Astrocyte (in vitro differentiated cells and primary cell): ENCODE results near the gene STMN1. TPM values are rescaled to one million over a fixed set of nuclear protein-coding genes. Genes with fewer than 3 reads are reported as not detected.

ENCODE experiments used
- DNase-seq: peaks from one replicate; pipeline ENCODE4 v3.0.0-alpha.2; 2010; ENCODE audit warnings: low read depth
- FAIRE-seq: peaks from 2 replicates; lab custom pipeline; 2011; peaks lifted over from hg19 to GRCh38; lab: Jason Lieb, UNC
- H2AFZ ChIP-seq: 2 replicates; pipeline ENCODE4 v1.6.0; 2012; ENCODE audit warnings: low read depth, low read length, inconsistent platforms
- H3K27ac ChIP-seq: 2 replicates; pipeline ENCODE4 v1.5.1; 2011; ENCODE audit warnings: low read depth, low read length, inconsistent platforms
- H3K27me3 ChIP-seq: 2 replicates; pipeline ENCODE4 v1.6.0; 2011; ENCODE audit warnings: low read length, inconsistent platforms; ENCODE audit not compliant: insufficient read depth
- H3K36me3 ChIP-seq: 2 replicates; pipeline ENCODE4 v1.5.1; 2011; ENCODE audit warnings: low read length, inconsistent platforms; ENCODE audit not compliant: insufficient read depth
- H3K4me1 ChIP-seq: 2 replicates; pipeline ENCODE4 v1.5.1; 2011; ENCODE audit warnings: low read length, inconsistent platforms; ENCODE audit not compliant: insufficient read depth
- H3K4me2 ChIP-seq: 2 replicates; pipeline ENCODE4 v1.6.0; 2012; ENCODE audit warnings: low read length, inconsistent platforms
- H3K4me3 ChIP-seq: 2 replicates; pipeline ENCODE4 v1.5.1; 2011; ENCODE audit warnings: low read depth, mild to moderate bottlenecking, low read length, inconsistent platforms; ENCODE audit not compliant: insufficient read depth
- H3K79me2 ChIP-seq: 2 replicates; pipeline ENCODE4 v1.6.0; 2012; ENCODE audit warnings: mild to moderate bottlenecking, low read length, inconsistent platforms; ENCODE audit not compliant: insufficient read depth
- H3K9ac ChIP-seq: 2 replicates; pipeline ENCODE4 v1.6.0; 2012; ENCODE audit warnings: mild to moderate bottlenecking, low read length, inconsistent platforms
- H3K9me3 ChIP-seq: 2 replicates; pipeline ENCODE4 v1.5.1; 2012; ENCODE audit warnings: low read depth, mild to moderate bottlenecking, low read length, inconsistent platforms; ENCODE audit not compliant: insufficient read depth
- H4K20me1 ChIP-seq: 2 replicates; pipeline ENCODE4 v1.6.0; 2012; ENCODE audit warnings: low read length, inconsistent platforms; ENCODE audit not compliant: insufficient read depth
- H3K27ac Mint-ChIP-seq: one replicate; pipeline ENCODE4 v1.8.0; 2021; ENCODE audit warnings: mild to moderate bottlenecking, mixed read lengths; ENCODE audit not compliant: unreplicated experiment
- H3K27me3 Mint-ChIP-seq: one replicate; pipeline ENCODE4 v1.8.0; 2021; ENCODE audit warnings: low read depth, mixed read lengths; ENCODE audit not compliant: unreplicated experiment
- H3K36me3 Mint-ChIP-seq: one replicate; pipeline ENCODE4 v1.8.0; 2021; ENCODE audit warnings: low read depth, mixed read lengths; ENCODE audit not compliant: unreplicated experiment
- H3K4me1 Mint-ChIP-seq: one replicate; pipeline ENCODE4 v1.8.0; 2021; ENCODE audit warnings: low read depth, mixed read lengths; ENCODE audit not compliant: unreplicated experiment
- H3K4me3 Mint-ChIP-seq: one replicate; pipeline ENCODE4 v1.8.0; 2021; ENCODE audit warnings: mild to moderate bottlenecking, moderate library complexity, mixed read lengths; ENCODE audit not compliant: unreplicated experiment
- H3K9me3 Mint-ChIP-seq: one replicate; pipeline ENCODE4 v1.8.0; 2021; ENCODE audit warnings: mild to moderate bottlenecking, mixed read lengths; ENCODE audit not compliant: unreplicated experiment
- CTCF ChIP-seq: IDR thresholded peaks from 2 replicates; pipeline ENCODE4 v1.5.1; 2011; ENCODE audit warnings: low read depth, mild to moderate bottlenecking, inconsistent platforms, low read length, moderate library complexity; ENCODE audit not compliant: insufficient read depth
- EZH2 ChIP-seq: IDR thresholded peaks from 2 replicates; pipeline ENCODE4 v1.6.1; 2012; ENCODE audit warnings: mild to moderate bottlenecking, low read length, inconsistent platforms; ENCODE audit not compliant: insufficient read depth
- total RNA-seq: library from RNA; stranded (reverse); gene quantifications from 2 replicates; pipeline ENCODE4 v1.2.1, GENCODE V29; 2021

The STMN1 gene
- total RNA-seq, 1 donor from 2014 or later = 173 TPM

- Histone ChIP-seq H3K4me2 (no peak overlapping the region), H3K27me3 (no peaks in the 10 kb centered on the region), H3K9me3 (no peaks in the 10 kb centered on the region), H2AFZ (no peak overlapping the region), H3K4me1 (no peaks in the 10 kb centered on the region), H3K79me2 (no peaks in the 10 kb centered on the region), H3K4me3 (no peak overlapping the region), H3K9ac (no peak overlapping the region), H3K27ac (no peak overlapping the region), H3K36me3 (no peaks in the 10 kb centered on the region), H4K20me1 (no peaks in the 10 kb centered on the region)
- DNase-seq (no peak), FAIRE-seq (no peak)
- H3K4me3 Mint-ChIP-seq = no peak overlapping the region
- no peaks in the 10 kb centered on the region for H3K4me1 Mint-ChIP-seq
- H3K9me3 Mint-ChIP-seq = no peaks in the 10 kb centered on the region
- H3K36me3 Mint-ChIP-seq = peaks cover 2% of the 10 kb centered on the region
- H3K27ac Mint-ChIP-seq = no peak overlapping the region
- no peak for TF ChIP-seq EZH2
- no peak for TF ChIP-seq CTCF
- peaks cover 16% of the 10 kb centered on the region for H3K27me3 Mint-ChIP-seq
Measured at GRCh38 chr1:25881266-25881665, 25.0 kb downstream of the STMN1 start.

GRCh38 chr1:25880518-25880917 lies 25.7 kb downstream of the STMN1 start:
- no peaks in the 10 kb centered on the region for H4K20me1 ChIP-seq
- Mint-ChIP-seq H3K27ac (no peak overlapping the region), H3K9me3 (no peaks in the 10 kb centered on the region), H3K27me3 (peaks cover 16% of the 10 kb centered on the region), H3K4me3 (no peak overlapping the region), H3K36me3 (peaks cover 2% of the 10 kb centered on the region), H3K4me1 (no peaks in the 10 kb centered on the region)
- no peak for TF ChIP-seq CTCF
- no peak for TF ChIP-seq EZH2
- DNase-seq (no peak), FAIRE-seq (no peak)
- H3K79me2 ChIP-seq = no peaks in the 10 kb centered on the region
- H3K4me2 ChIP-seq = no peak overlapping the region
- H3K9ac ChIP-seq = no peak overlapping the region
- H3K4me3 ChIP-seq = no peak overlapping the region
- H3K4me1 ChIP-seq = peaks cover 5% of the 10 kb centered on the region
- H3K9me3 ChIP-seq = no peaks in the 10 kb centered on the region
- H3K36me3 ChIP-seq = no peaks in the 10 kb centered on the region
- no peak overlapping the region for H3K27ac ChIP-seq
- H2AFZ ChIP-seq = no peak overlapping the region
- no peaks in the 10 kb centered on the region for H3K27me3 ChIP-seq

DNA sequence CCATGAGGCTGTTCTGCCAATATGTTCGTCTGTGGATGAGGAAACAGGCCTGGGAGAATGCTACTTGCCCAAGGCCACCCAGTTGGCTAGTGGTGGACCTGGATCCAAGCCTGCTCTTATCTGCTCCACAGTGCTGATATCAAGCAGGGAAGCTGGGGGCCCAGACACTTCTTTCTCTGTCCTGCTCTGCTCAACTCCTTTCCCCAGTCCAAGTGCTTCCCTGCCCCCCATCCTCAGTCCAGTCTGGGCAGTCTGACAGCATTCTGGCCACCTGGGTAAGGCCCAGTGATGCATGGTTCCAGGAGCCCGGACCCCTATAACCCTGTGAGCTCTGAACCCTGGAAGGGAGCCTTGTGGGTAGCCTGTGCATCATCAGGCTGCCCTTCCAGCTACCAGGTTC lies 26.5 kb downstream of the STMN1 start:
- no peak overlapping the region for H3K9ac ChIP-seq
- H3K4me1 ChIP-seq = peaks cover 11% of the 10 kb centered on the region
- H3K79me2 ChIP-seq = peaks cover 3% of the 10 kb centered on the region
- no peak overlapping the region for H3K4me3 Mint-ChIP-seq
- H3K4me3 ChIP-seq = no peak overlapping the region
- H2AFZ ChIP-seq = no peak overlapping the region
- DNase-seq (no peak), FAIRE-seq (no peak)
- H3K9me3 ChIP-seq = no peaks in the 10 kb centered on the region
- TF ChIP-seq CTCF (no peak), EZH2 (no peak)
- H3K27ac Mint-ChIP-seq = no peak overlapping the region
- H3K36me3 ChIP-seq = no peaks in the 10 kb centered on the region
- peaks cover 16% of the 10 kb centered on the region for H3K27me3 Mint-ChIP-seq
- peaks cover 2% of the 10 kb centered on the region for H3K36me3 Mint-ChIP-seq
- H3K4me2 ChIP-seq = no peak overlapping the region
- no peaks in the 10 kb centered on the region for H3K27me3 ChIP-seq
- no peaks in the 10 kb centered on the region for H3K9me3 Mint-ChIP-seq
- H3K27ac ChIP-seq = no peak overlapping the region
- H4K20me1 ChIP-seq = no peaks in the 10 kb centered on the region
- H3K4me1 Mint-ChIP-seq = no peaks in the 10 kb centered on the region
